HFFc6 (cell line): ENCODE data around the gene NR2C1. TPM values are rescaled to one million over a fixed set of nuclear protein-coding genes. Genes with fewer than 3 reads are reported as not detected.
A peak's percentile ranks its signal among the peaks of the same experiment; 100 is the strongest.
"Not testable (repeated sequence)": the region's sequence is repeated elsewhere in the genome, so short reads cannot be mapped to it uniquely, and the experiment has no call there.

Experiments used
- DNase-seq: peaks from one replicate; pipeline ENCODE4 v3.0.0-alpha.2; 2018
- H3K27ac Mint-ChIP-seq: 2 replicates; pipeline ENCODE4 v1.8.0; 2020; ENCODE audit warnings: mild to moderate bottlenecking, mixed read lengths
- H3K27me3 Mint-ChIP-seq: 2 replicates; pipeline ENCODE4 v1.8.0; 2021; ENCODE audit warnings: mild to moderate bottlenecking, moderate library complexity, mixed read lengths; ENCODE audit not compliant: insufficient read depth
- H3K36me3 Mint-ChIP-seq: 2 replicates; pipeline ENCODE4 v1.8.0; 2021; ENCODE audit warnings: low read depth, mixed read lengths
- H3K4me1 Mint-ChIP-seq: 2 replicates; pipeline ENCODE4 v1.8.0; 2020; ENCODE audit warnings: low read depth, mixed read lengths
- H3K4me3 Mint-ChIP-seq: 2 replicates; pipeline ENCODE4 v1.8.0; 2020; ENCODE audit warnings: mild to moderate bottlenecking, moderate library complexity, mixed read lengths
- H3K9me3 Mint-ChIP-seq: 2 replicates; pipeline ENCODE4 v1.8.0; 2020; ENCODE audit warnings: mild to moderate bottlenecking, mixed read lengths
- total RNA-seq, 6 experiments: library from RNA; stranded (reverse); fragmentation: NEBNext Ultra II Directional; extraction: Animal tissue kit (Norgen Biotek cat#: 25700); gene quantifications; 2 replicates in 1 of 6; 3 replicates in 5 of 6; pipeline ENCODE4 v1.2.3, GENCODE V29; 2021
- TF ChIP-seq, protein P1 (sequence below): fragments of 200-600 bp; sonication (generic); IDR thresholded peaks from 2 replicates; pipeline ENCODE4 v1.5.0; 2021; ENCODE audit warnings: antibody characterized with exemption, mild to moderate bottlenecking

The NR2C1 gene
- total RNA-seq, 6 experiments from 2014 or later: 15.3 to 25.8 (median 19.7) TPM

DNA sequence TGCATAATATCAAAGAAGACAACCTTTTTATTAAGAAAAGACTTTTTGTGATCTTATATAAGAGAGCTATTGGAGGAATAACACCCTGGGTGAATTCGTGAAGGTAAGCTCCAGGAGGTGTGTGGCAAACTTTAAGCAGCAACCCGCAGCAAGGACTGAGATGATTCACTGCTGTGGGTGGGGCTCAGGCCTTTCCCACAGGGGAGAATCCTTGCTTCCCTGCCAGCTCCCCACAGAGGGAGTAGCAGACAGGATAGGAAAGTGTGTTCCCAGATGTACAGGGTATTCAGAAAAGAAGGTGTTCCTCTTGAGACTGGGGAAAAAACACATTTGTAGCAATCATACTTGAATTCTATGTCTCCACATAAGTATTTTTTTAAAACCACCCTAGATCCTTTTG is 79.1 kb downstream of the NR2C1 start:
- H3K4me1 Mint-ChIP-seq: peaks cover 18% of the 10 kb centered on the region
- H3K36me3 Mint-ChIP-seq: peaks cover 22% of the 10 kb centered on the region
- no peaks in the 10 kb centered on the region for H3K27me3 Mint-ChIP-seq
- TF ChIP-seq, protein P1, sequence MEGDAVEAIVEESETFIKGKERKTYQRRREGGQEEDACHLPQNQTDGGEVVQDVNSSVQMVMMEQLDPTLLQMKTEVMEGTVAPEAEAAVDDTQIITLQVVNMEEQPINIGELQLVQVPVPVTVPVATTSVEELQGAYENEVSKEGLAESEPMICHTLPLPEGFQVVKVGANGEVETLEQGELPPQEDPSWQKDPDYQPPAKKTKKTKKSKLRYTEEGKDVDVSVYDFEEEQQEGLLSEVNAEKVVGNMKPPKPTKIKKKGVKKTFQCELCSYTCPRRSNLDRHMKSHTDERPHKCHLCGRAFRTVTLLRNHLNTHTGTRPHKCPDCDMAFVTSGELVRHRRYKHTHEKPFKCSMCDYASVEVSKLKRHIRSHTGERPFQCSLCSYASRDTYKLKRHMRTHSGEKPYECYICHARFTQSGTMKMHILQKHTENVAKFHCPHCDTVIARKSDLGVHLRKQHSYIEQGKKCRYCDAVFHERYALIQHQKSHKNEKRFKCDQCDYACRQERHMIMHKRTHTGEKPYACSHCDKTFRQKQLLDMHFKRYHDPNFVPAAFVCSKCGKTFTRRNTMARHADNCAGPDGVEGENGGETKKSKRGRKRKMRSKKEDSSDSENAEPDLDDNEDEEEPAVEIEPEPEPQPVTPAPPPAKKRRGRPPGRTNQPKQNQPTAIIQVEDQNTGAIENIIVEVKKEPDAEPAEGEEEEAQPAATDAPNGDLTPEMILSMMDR: 0 out of 2 replicates have a peak, but pooled peaks have one; percentile 12
- no peak overlapping the region for H3K4me3 Mint-ChIP-seq
- DNase-seq: peak; percentile 65
- peak overlapping the region; percentile 64 for H3K27ac Mint-ChIP-seq
- no peaks in the 10 kb centered on the region for H3K9me3 Mint-ChIP-seq

DNA sequence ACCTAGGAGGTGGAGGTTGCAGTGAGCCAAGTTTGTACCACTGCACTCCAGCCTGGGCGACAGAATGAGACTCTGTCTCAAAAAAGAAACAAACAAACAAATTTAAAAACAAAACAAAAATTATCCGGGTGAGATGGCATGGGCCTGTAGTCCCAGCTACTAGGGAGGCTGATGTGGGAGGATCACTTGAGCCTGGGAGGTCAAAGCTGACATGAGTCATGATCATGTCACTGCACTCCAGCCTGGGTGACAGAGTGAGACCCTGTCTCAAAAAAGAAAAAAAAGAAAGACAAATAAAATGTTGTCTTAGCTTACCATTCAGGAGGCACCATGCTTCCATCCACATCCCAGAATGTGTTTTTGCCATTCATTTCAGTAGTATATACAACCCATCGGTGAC is 79.6 kb downstream of the NR2C1 start:
- H3K4me3 Mint-ChIP-seq, H3K9me3 Mint-ChIP-seq, H3K27ac Mint-ChIP-seq, DNase-seq, H3K27me3 Mint-ChIP-seq: not testable (repeated sequence)
- peaks cover 22% of the 10 kb centered on the region for H3K36me3 Mint-ChIP-seq
- peaks cover 17% of the 10 kb centered on the region for H3K4me1 Mint-ChIP-seq

DNA sequence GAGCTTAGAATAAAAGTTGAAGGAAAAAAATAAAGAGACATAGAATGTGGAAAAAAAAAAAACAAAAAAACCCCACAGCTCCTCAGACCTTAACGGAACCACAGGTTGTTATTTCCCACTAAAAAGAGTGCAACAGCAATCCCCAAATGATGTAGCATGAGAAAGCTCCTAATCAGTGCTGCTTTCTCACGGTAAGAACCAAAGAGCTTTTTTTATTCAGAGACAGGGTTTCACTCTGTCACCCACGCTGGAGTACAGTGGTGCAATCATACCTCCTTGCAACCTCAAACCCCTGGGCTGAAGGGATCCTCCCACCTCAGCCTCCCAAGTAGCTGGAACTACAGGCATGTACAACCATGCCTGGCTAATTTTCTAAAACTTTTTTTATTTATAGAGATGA is 83.2 kb downstream of the NR2C1 start:
- DNase-seq: no peak
- H3K36me3 Mint-ChIP-seq: peaks cover 45% of the 10 kb centered on the region
- no peak overlapping the region for H3K4me3 Mint-ChIP-seq
- no peaks in the 10 kb centered on the region; the same call in 1 of the 2 replicates for H3K27me3 Mint-ChIP-seq
- TF ChIP-seq, protein P1: no peak
- H3K27ac Mint-ChIP-seq: no peak overlapping the region
- H3K9me3 Mint-ChIP-seq: no peaks in the 10 kb centered on the region
- peaks cover 30% of the 10 kb centered on the region for H3K4me1 Mint-ChIP-seq

DNA sequence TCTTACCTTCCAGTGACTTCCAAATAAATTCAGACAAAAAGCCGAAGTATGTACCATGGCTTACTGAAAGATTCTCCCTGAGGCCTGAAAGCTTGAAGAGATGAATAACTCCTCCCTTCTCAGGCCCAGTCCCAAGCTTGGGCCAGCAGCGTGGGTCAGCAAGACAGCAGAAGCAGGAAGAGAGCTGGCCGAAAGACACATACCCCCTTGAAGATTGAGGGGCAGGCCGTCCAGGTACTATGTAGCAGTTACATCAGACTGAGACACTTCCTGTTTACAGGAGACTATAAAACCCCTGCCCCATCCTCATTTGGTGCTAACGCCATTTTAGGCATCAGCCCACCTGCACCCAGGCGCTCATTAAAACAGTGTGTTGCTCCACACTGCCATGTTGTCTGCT is 84.9 kb downstream of the NR2C1 start:
- Mint-ChIP-seq H3K9me3 (no peaks in the 10 kb centered on the region), H3K27ac (no peak overlapping the region), H3K27me3 (peaks cover 6% of the 10 kb centered on the region; the same call in 1 of the 2 replicates), H3K4me3 (no peak overlapping the region), H3K36me3 (peaks cover 45% of the 10 kb centered on the region), H3K4me1 (peaks cover 27% of the 10 kb centered on the region)
- no peak for DNase-seq
- TF ChIP-seq, protein P1: no peak

DNA sequence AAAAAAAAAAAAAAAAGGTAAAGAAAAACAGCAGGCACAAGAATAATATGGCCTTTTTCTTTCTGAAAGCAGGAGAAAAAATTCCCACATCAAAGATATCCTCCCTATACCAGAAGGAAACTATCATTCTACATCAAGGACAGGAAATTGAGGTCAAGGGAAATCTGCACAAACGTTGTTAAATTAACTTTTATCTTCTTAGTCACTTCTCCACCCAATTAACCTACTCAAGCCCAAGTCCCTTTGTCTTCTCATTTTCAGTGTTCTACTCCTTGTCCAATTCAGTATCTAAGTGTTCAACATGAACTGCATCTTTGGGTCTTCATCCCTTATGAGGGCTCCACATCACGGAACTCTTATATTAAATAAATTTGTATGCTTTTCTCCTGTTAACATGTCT is 85.6 kb downstream of the NR2C1 start:
- no peaks in the 10 kb centered on the region for H3K9me3 Mint-ChIP-seq
- TF ChIP-seq, protein P1: no peak
- peaks cover 6% of the 10 kb centered on the region; the same call in 1 of the 2 replicates for H3K27me3 Mint-ChIP-seq
- no peak for DNase-seq
- no peak overlapping the region; the same call in 1 of the 2 replicates for H3K27ac Mint-ChIP-seq
- no peak overlapping the region for H3K4me3 Mint-ChIP-seq
- H3K36me3 Mint-ChIP-seq: peaks cover 49% of the 10 kb centered on the region
- H3K4me1 Mint-ChIP-seq: peaks cover 34% of the 10 kb centered on the region

DNA sequence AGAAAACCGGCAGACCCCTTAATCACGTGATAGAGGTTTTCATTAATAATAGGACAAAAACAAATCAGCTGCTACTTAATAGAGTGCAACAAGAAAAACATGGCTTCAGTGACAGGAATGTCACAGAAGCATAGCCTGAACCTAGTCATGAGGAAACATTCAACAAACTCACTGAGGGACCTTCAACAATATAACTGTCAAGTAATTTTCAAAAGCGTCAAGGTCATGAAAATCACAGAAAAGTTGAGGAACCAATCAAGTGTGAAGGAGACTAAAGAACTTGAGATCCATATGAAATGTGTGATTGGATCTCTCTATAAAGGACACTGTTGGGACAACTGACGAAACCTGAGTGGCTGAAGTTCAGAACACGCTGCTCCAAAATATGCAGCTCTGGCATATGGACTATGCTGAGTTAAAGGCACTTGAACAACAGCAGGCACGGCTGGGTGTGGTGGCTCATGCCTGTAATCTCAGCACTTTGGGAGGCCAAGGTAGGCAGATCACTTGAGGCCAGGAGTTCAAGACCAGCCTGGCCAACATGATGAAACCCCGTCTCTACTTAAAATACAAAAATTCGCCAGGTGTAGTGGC is 86.2 kb downstream of the NR2C1 start:
- H3K36me3 Mint-ChIP-seq: peaks cover 50% of the 10 kb centered on the region
- peaks cover 6% of the 10 kb centered on the region; the same call in 1 of the 2 replicates for H3K27me3 Mint-ChIP-seq
- H3K9me3 Mint-ChIP-seq: no peaks in the 10 kb centered on the region
- H3K4me3 Mint-ChIP-seq: no peak overlapping the region
- no peak overlapping the region for H3K27ac Mint-ChIP-seq
- no peak for DNase-seq
- peaks cover 40% of the 10 kb centered on the region for H3K4me1 Mint-ChIP-seq
- TF ChIP-seq, protein P1: no peak

DNA sequence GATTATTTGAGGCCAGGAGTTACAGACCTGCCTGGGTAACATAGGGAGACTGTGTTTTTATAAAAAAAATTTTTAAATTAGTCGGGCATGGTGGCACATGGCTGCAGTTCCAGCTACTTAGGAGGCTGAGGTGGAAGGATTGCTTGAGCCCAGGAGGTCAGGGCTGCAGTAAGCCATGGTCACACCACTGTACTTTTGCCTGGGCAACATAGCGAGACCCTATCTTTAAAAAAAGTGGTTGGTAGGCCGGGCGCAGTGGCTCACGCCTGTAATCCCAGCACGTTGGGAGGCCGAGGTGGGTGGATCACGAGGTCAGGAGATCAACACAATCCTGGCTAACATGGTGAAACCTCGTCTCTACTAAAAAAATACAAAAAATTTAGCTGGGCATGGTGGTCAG is 88.3 kb downstream of the NR2C1 start:
- not testable (repeated sequence) for H3K4me3 Mint-ChIP-seq, H3K27me3 Mint-ChIP-seq, H3K9me3 Mint-ChIP-seq, DNase-seq
- peaks cover 46% of the 10 kb centered on the region for H3K4me1 Mint-ChIP-seq
- H3K27ac Mint-ChIP-seq: peak overlapping the region; percentile 99
- H3K36me3 Mint-ChIP-seq: peaks cover 48% of the 10 kb centered on the region
